Mesendoderm (in vitro differentiated cells): ENCODE results near the gene RUVBL1.
A peak's percentile ranks its signal among the peaks of the same experiment; 100 is the strongest.

Source experiments
- DNase-seq: peaks from one replicate; pipeline ENCODE4 v3.0.0; 2013
- H2AK5ac ChIP-seq: 2 replicates; pipeline ENCODE4 v1.6.1; 2013; ENCODE audit warnings: low read length, inconsistent platforms
- H2BK120ac ChIP-seq: 2 replicates; pipeline ENCODE4 v1.6.1; 2013; ENCODE audit warnings: low read depth, mild to moderate bottlenecking, low read length, moderate library complexity, mixed read lengths
- H2BK15ac ChIP-seq: replicated peaks from 2 replicates; pipeline ENCODE4 v1.6.1; 2013; ENCODE audit warnings: low read depth, mild to moderate bottlenecking, moderate library complexity
- H2BK5ac ChIP-seq: 2 replicates; pipeline ENCODE4 v1.6.1; 2013; ENCODE audit warnings: low read length, inconsistent platforms
- H3K18ac ChIP-seq: 2 replicates; pipeline ENCODE4 v1.6.1; 2013; ENCODE audit warnings: mild to moderate bottlenecking, low read length, mixed read lengths
- H3K23ac ChIP-seq: one replicate; pipeline ENCODE4 v1.6.1; 2013; ENCODE audit warnings: low read length
- H3K27ac ChIP-seq: 2 replicates; pipeline ENCODE4 v1.5.1; 2013; ENCODE audit warnings: low read depth, mild to moderate bottlenecking, inconsistent platforms, low read length, moderate library complexity
- H3K27me3 ChIP-seq: 2 replicates; pipeline ENCODE4 v1.6.1; 2013; ENCODE audit warnings: low read length, control low read depth, mild to moderate bottlenecking, inconsistent platforms; ENCODE audit not compliant: insufficient read depth, poor library complexity
- H3K36me3 ChIP-seq: 2 replicates; pipeline ENCODE4 v1.6.1; 2013; ENCODE audit warnings: low read length, inconsistent platforms; ENCODE audit not compliant: control insufficient read depth, insufficient read depth
- H3K4ac ChIP-seq: one replicate; pipeline ENCODE4 v1.6.1; 2013; ENCODE audit warnings: low read depth, mild to moderate bottlenecking, low read length, moderate library complexity
- H3K4me1 ChIP-seq: 2 replicates; pipeline ENCODE4 v1.6.1; 2013; ENCODE audit warnings: low read depth, low read length, inconsistent platforms; ENCODE audit not compliant: control insufficient read depth
- H3K4me2 ChIP-seq: 2 replicates; pipeline ENCODE4 v1.6.1; 2013; ENCODE audit warnings: low read length
- H3K4me3 ChIP-seq: 2 replicates; pipeline ENCODE4 v1.5.1; 2013; ENCODE audit warnings: mild to moderate bottlenecking, low read length
- H3K56ac ChIP-seq: one replicate; pipeline ENCODE4 v1.6.1; 2013; ENCODE audit warnings: low read length
- H3K79me1 ChIP-seq: 2 replicates; pipeline ENCODE4 v1.6.1; 2013; ENCODE audit warnings: low read length, inconsistent platforms
- H3K79me2 ChIP-seq: 2 replicates; pipeline ENCODE4 v1.6.1; 2013; ENCODE audit warnings: mild to moderate bottlenecking, low read length; ENCODE audit not compliant: control insufficient read depth, insufficient read depth
- H3K9ac ChIP-seq: 2 replicates; pipeline ENCODE4 v1.6.1; 2013; ENCODE audit warnings: low read length, inconsistent platforms
- H4K5ac ChIP-seq: one replicate; pipeline ENCODE4 v1.6.1; 2013; ENCODE audit warnings: low read length
- H4K8ac ChIP-seq: one replicate; pipeline ENCODE4 v1.6.1; 2013; ENCODE audit warnings: low read depth, mild to moderate bottlenecking, control low read depth, low read length, moderate library complexity
- WGBS: extraction: QIAGEN DNeasy Blood & Tissue Kit; methylation state at CpG from one replicate; pipeline ENCODE4 v1.1.7; 2013; ENCODE audit warnings: low lambda C conversion rate, missing lambda C conversion rate; ENCODE audit not compliant: insufficient coverage; ENCODE audit errors: extremely low coverage; 5-methylcytosine and 5-hydroxymethylcytosine counted together

RUVBL1 gene

DNA sequence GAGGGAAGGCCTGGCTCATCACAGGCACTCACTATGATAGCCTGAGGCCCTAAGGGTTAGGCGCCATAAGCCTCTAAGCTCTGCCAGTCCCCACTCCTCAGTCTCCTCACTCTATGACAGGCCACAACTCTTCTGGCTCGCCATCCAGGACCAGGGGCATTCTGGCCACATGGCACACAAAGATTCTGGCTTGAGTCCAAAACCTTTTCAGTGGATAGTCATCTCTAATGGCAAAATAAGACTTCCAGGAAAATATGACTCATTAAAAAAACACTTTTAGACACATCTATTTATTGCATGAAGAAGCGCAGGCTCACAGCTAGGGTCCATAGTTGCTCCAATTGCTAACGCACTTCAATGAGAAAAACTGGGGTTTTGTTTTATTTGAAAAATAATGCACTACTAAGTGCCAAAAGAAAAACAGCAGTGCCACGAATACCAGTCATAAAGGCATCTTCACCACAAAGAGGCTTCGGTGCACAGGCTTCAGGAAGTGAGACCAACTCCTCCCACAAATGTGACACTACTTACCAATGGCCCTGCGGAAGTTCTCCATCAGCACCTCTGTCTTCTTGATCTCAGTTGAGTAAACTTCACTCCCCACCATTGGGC lies 11.1 kb downstream of the RUVBL1 start:
- Histone ChIP-seq H4K8ac (no peak overlapping the region), H2BK5ac (no peak overlapping the region), H3K56ac (no peak overlapping the region), H2BK15ac (no peak overlapping the region), H2AK5ac (no peak overlapping the region), H3K27me3 (no peaks in the 10 kb centered on the region), H3K4me2 (no peak overlapping the region), H4K5ac (no peak overlapping the region), H3K4ac (no peak overlapping the region), H3K79me1 (peaks cover 5% of the 10 kb centered on the region), H3K18ac (no peak overlapping the region), H3K36me3 (peaks cover 3% of the 10 kb centered on the region), H3K79me2 (peaks cover 8% of the 10 kb centered on the region), H2BK120ac (no peak overlapping the region), H3K4me3 (no peak overlapping the region), H3K4me1 (no peaks in the 10 kb centered on the region), H3K9ac (no peak overlapping the region), H3K27ac (no peak overlapping the region), H3K23ac (no peak overlapping the region)
- no CpG with 5 or more reads among the region's 7 CpGs for WGBS
- DNase-seq = no peak

DNA sequence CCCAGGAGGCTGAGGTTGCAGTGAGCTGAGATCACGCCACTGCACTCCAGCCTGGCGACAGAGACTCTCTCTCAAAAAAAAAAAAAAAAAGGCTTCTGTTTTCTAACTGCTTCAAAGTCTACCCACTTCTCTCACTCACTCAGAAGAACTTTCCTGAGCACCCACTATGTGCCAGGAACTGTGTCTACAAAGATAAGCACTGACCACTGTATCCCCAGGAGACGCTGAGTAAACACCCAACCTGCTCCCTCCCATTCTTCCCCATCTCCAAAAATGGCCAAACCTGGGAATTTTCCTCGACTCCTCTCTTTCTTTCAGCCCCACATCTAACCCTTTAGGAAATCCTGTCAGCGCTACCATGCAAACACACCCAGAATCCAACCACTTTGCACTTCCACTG lies 12.5 kb downstream of the RUVBL1 start:
- Histone ChIP-seq H3K4me1 (no peaks in the 10 kb centered on the region), H3K4ac (no peak overlapping the region), H2BK5ac (no peak overlapping the region), H2AK5ac (no peak overlapping the region), H3K23ac (no peak overlapping the region), H2BK120ac (no peak overlapping the region), H3K56ac (no peak overlapping the region), H3K79me1 (peaks cover 11% of the 10 kb centered on the region), H2BK15ac (no peak overlapping the region), H4K5ac (no peak overlapping the region), H3K9ac (no peak overlapping the region), H3K4me2 (no peak overlapping the region), H3K36me3 (peaks cover 3% of the 10 kb centered on the region), H3K79me2 (peaks cover 12% of the 10 kb centered on the region), H4K8ac (no peak overlapping the region), H3K4me3 (no peak overlapping the region), H3K27ac (no peak overlapping the region), H3K27me3 (no peaks in the 10 kb centered on the region), H3K18ac (no peak overlapping the region)
- no peak for DNase-seq
- no CpG with 5 or more reads among the region's 5 CpGs for WGBS

DNA sequence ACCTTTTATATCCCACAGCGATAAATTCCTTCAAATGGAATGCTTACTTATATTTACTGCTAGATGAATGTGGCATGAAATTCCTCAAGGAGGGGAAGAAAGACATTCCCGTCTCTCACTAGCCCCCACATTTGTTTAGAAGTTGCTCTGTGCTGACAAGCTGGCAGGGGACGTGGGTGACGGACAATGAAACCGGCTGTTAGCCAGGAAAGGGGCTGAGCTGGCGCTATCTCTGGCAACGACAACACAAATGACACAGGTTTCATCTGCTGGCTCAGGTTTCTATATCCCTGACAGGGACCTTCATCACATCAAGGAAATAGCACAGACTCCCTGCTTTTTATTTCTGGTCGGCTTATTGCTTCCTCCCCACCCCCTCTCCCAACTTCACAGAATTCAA lies 15.8 kb downstream of the RUVBL1 start:
- H4K8ac ChIP-seq = no peak overlapping the region
- peaks cover 8% of the 10 kb centered on the region for H3K79me1 ChIP-seq
- H3K4ac ChIP-seq = no peak overlapping the region
- peaks cover 5% of the 10 kb centered on the region for H3K36me3 ChIP-seq
- peak; percentile 50 for DNase-seq
- no peak overlapping the region for H2BK120ac ChIP-seq
- H3K27ac ChIP-seq = no peak overlapping the region
- no peak overlapping the region for H3K23ac ChIP-seq
- H3K4me2 ChIP-seq = no peak overlapping the region
- no CpG with 5 or more reads among the region's 8 CpGs for WGBS
- H2AK5ac ChIP-seq = no peak overlapping the region
- no peak overlapping the region for H3K4me3 ChIP-seq
- H3K18ac ChIP-seq = no peak overlapping the region
- H3K4me1 ChIP-seq = no peaks in the 10 kb centered on the region
- H3K27me3 ChIP-seq = no peaks in the 10 kb centered on the region
- no peak overlapping the region for H3K56ac ChIP-seq
- H2BK15ac ChIP-seq = no peak overlapping the region
- peaks cover 5% of the 10 kb centered on the region for H3K79me2 ChIP-seq
- no peak overlapping the region for H2BK5ac ChIP-seq
- H3K9ac ChIP-seq = no peak overlapping the region
- H4K5ac ChIP-seq = no peak overlapping the region

DNA sequence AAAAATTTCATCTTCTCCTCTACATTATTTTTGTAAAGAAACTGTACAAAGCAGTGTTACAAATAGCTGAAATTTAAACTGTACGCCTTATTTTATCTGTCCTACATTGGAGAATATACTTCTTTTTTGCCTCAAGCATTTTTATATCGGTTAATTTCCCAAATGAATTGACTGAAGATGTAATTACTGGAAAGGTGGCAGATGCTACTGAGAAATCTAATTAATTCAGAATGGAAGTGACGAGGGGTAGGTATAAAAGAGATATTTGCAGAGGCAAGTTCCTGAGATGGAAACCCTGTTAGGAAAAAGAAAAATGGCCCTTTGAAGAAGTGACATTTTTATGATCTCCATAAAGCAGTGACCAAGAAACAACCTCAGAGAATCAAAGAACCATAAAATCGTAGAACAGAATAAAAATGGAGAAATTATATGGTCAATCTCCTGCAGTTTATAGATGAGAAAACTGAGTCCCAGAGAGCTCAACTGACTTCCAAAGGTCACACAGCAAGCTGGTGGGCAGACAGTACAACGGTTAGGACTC lies 20.4 kb downstream of the RUVBL1 start:
- no peak overlapping the region for H3K4ac ChIP-seq
- H2BK15ac ChIP-seq = no peak overlapping the region
- no peak overlapping the region for H3K27ac ChIP-seq
- H2BK120ac ChIP-seq = no peak overlapping the region
- H3K79me1 ChIP-seq = peaks cover 7% of the 10 kb centered on the region
- no peak overlapping the region for H4K5ac ChIP-seq
- H3K23ac ChIP-seq = no peak overlapping the region
- DNase-seq = no peak
- no peak overlapping the region for H3K4me3 ChIP-seq
- H3K18ac ChIP-seq = no peak overlapping the region
- H2BK5ac ChIP-seq = no peak overlapping the region
- no peaks in the 10 kb centered on the region for H3K4me1 ChIP-seq
- WGBS = no CpG with 5 or more reads among the region's 5 CpGs
- H3K56ac ChIP-seq = no peak overlapping the region
- no peak overlapping the region for H3K9ac ChIP-seq
- peaks cover 9% of the 10 kb centered on the region for H3K36me3 ChIP-seq
- no peak overlapping the region for H4K8ac ChIP-seq
- H3K27me3 ChIP-seq = no peaks in the 10 kb centered on the region
- H3K4me2 ChIP-seq = no peak overlapping the region
- no peak overlapping the region for H2AK5ac ChIP-seq
- peaks cover 4% of the 10 kb centered on the region for H3K79me2 ChIP-seq

DNA sequence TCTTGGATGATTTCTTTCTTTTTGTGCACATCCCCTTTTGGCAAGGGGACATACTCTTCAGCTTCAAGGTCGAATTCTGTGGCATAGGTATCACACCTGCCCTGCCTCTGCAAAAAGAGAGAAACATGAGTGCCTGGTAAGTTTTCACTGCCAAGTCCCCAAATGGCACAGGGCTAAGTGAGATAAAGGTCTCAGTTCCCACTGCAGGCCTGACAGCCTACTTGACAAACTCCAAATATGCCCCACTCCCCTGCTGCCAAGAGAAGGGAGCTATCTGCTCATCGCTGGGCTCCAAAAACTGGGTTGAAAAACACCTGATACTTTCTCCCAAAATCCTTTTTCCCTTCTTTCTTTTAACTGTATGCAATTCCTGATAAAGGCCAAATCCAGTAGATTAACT lies 23.0 kb downstream of the RUVBL1 start:
- Histone ChIP-seq H2BK5ac (no peak overlapping the region), H2AK5ac (no peak overlapping the region), H3K36me3 (peaks cover 23% of the 10 kb centered on the region), H3K4me3 (no peak overlapping the region), H3K79me2 (no peaks in the 10 kb centered on the region), H2BK15ac (no peak overlapping the region), H2BK120ac (no peak overlapping the region), H3K9ac (no peak overlapping the region), H4K5ac (no peak overlapping the region), H3K4me2 (no peak overlapping the region), H3K4me1 (no peaks in the 10 kb centered on the region), H3K18ac (no peak overlapping the region), H3K27me3 (no peaks in the 10 kb centered on the region), H3K27ac (no peak overlapping the region), H3K4ac (no peak overlapping the region), H3K56ac (no peak overlapping the region), H4K8ac (no peak overlapping the region), H3K79me1 (no peaks in the 10 kb centered on the region), H3K23ac (no peak overlapping the region)
- no peak for DNase-seq
- no CpG with 5 or more reads among the region's 2 CpGs for WGBS

DNA sequence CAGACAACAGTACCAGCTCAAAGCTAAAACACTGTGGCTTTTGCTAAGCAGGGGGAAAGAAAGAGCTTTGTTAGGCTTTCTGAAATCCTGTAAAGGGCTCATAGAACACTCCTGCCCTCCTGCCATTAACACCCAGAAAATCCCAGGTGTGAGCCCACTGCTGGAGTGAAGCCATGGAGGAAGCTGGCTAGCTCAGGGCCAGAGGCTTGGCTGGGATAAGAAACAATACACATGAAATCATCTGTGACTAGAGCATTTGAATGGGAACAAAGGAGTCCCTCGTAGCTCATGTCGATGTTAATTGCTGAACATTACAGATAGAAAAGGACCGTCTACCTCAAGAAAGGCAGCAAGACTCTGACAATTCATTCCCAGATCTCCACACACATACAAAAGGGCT lies 23.5 kb downstream of the RUVBL1 start:
- Histone ChIP-seq H3K4me1 (no peaks in the 10 kb centered on the region), H2AK5ac (no peak overlapping the region), H3K9ac (no peak overlapping the region), H3K4ac (no peak overlapping the region), H3K56ac (no peak overlapping the region), H2BK15ac (no peak overlapping the region), H2BK120ac (no peak overlapping the region), H3K79me2 (no peaks in the 10 kb centered on the region), H3K4me2 (no peak overlapping the region), H3K18ac (no peak overlapping the region), H2BK5ac (no peak overlapping the region), H3K27ac (no peak overlapping the region), H3K4me3 (no peak overlapping the region), H3K23ac (no peak overlapping the region), H4K8ac (no peak overlapping the region), H3K36me3 (peaks cover 23% of the 10 kb centered on the region), H3K79me1 (no peaks in the 10 kb centered on the region), H3K27me3 (no peaks in the 10 kb centered on the region), H4K5ac (no peak overlapping the region)
- DNase-seq = no peak
- WGBS = no CpG with 5 or more reads among the region's 3 CpGs
